Measurements from ENCODE around the gene SAFB2.

GRCh38 chr19:5540208-5540607 is 82.4 kb downstream of the SAFB2 start:
- TF ChIP-seq CTCF (IDR thresholded peaks at IDR 0.05) (no peak), POLR2A (IDR thresholded peaks at IDR 0.05) (no peak), EP300 (IDR thresholded peaks at IDR 0.05) (no peak)

All from tibial nerve (tissue), 4 donors.